HEK293T (cell line): ENCODE results near the gene SYNPO2.

Experiments used
- CTCF ChIA-PET: fragments of 350-600 bp; formaldehyde crosslinking; extraction: SDS; loops from one replicate; lab custom pipeline; 2021; ENCODE audit warnings: antibody characterized with exemption, inconsistent platforms; lab: Yijun Ruan, JAX
- POLR2A ChIA-PET: fragments of 350-600 bp; formaldehyde crosslinking; extraction: SDS; loops from one replicate; lab custom pipeline; 2020; ENCODE audit warnings: antibody characterized with exemption, inconsistent platforms; lab: Yijun Ruan, JAX
- DNase-seq: peaks from one replicate; pipeline ENCODE4 v3.0.0; 2012; ENCODE audit warnings: mixed read lengths; ENCODE audit errors: extremely low spot score
- ARNT ChIP-seq: fragments of 450-650 bp; IDR thresholded peaks from 2 replicates; pipeline ENCODE4 v1.6.1; 2017; ENCODE audit warnings: mild to moderate bottlenecking
- BHLHE40 ChIP-seq: fragments of 450-650 bp; IDR thresholded peaks from 2 replicates; pipeline ENCODE4 v1.6.1; 2016; ENCODE audit warnings: mild to moderate bottlenecking, moderate library complexity, borderline replicate concordance
- CTBP1 ChIP-seq: fragments of 450-650 bp; IDR thresholded peaks from 2 replicates; pipeline ENCODE4 v1.6.1; 2016; ENCODE audit warnings: borderline replicate concordance
- ELF4 ChIP-seq: fragments of 450-650 bp; IDR thresholded peaks from 2 replicates; pipeline ENCODE4 v1.6.1; 2017; ENCODE audit warnings: antibody characterized with exemption
- FOXA1 ChIP-seq: fragments of 450-650 bp; IDR thresholded peaks from 2 replicates; pipeline ENCODE4 v1.6.1; 2016; ENCODE audit warnings: mild to moderate bottlenecking
- FOXK2 ChIP-seq: fragments of 450-650 bp; IDR thresholded peaks from 2 replicates; pipeline ENCODE4 v1.6.1; 2016; ENCODE audit warnings: mild to moderate bottlenecking
- FOXM1 ChIP-seq: fragments of 450-650 bp; IDR thresholded peaks from 2 replicates; pipeline ENCODE4 v1.6.1; 2017; ENCODE audit warnings: mild to moderate bottlenecking, borderline replicate concordance
- HDGF ChIP-seq: fragments of 450-650 bp; IDR thresholded peaks from 2 replicates; pipeline ENCODE4 v1.6.1; 2017; ENCODE audit warnings: antibody characterized with exemption, borderline replicate concordance
- L3MBTL2 ChIP-seq: fragments of 450-650 bp; conservative IDR thresholded peaks from 2 replicates; pipeline ENCODE4 v1.6.1; 2016; ENCODE audit warnings: mild to moderate bottlenecking
- LEF1 ChIP-seq: fragments of 450-650 bp; IDR thresholded peaks from 2 replicates; pipeline ENCODE4 v1.6.1; 2017; ENCODE audit warnings: mild to moderate bottlenecking, borderline replicate concordance
- NFRKB ChIP-seq: fragments of 450-650 bp; IDR thresholded peaks from 2 replicates; pipeline ENCODE4 v1.6.1; 2016; ENCODE audit warnings: mild to moderate bottlenecking, moderate library complexity
- SP1 ChIP-seq: fragments of 450-650 bp; IDR thresholded peaks from 2 replicates; pipeline ENCODE4 v1.6.1; 2017
- SUZ12 ChIP-seq: fragments of 450-650 bp; IDR thresholded peaks from 2 replicates; pipeline ENCODE4 v1.6.1; 2016; ENCODE audit warnings: mild to moderate bottlenecking
- TARDBP ChIP-seq: fragments of 450-650 bp; IDR thresholded peaks from 2 replicates; pipeline ENCODE4 v1.6.1; 2016
- ZNF384 ChIP-seq: fragments of 450-650 bp; IDR thresholded peaks from 2 replicates; pipeline ENCODE4 v1.6.1; 2016
- TF ChIP-seq, protein P1 (sequence below): fragments of 450-650 bp; IDR thresholded peaks from 2 replicates; pipeline ENCODE4 v1.6.1; 2016

The SYNPO2 gene

DNA sequence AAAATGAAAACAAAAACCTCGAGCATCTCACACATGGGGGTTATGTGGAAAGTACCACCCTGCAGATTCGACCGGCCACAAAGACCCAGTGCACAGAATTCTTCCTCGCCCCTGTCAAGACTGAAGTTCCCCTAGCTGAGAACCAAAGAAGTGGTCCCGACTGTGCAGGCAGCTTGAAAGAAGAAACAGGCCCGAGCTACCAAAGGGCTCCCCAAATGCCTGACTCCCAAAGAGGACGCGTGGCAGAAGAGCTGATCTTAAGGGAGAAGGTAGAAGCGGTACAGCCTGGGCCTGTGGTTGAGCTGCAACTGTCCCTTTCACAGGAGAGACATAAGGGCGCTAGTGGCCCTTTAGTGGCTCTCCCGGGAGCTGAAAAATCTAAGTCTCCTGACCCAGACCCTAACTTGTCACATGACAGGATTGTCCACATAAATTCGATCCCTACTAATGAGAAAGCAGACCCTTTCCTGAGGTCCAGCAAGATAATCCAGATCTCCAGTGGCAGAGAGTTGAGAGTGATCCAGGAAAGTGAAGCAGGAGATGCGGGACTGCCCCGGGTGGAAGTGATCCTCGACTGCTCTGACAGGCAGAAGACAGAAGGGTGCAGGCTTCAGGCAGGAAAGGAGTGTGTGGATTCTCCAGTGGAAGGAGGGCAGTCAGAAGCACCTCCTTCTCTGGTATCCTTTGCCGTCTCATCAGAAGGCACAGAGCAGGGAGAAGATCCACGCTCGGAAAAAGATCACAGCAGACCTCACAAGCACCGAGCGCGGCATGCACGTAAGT lies 138.2 kb downstream of the SYNPO2 start:
- no peak for TF ChIP-seq NFRKB
- TF ChIP-seq FOXK2, result no peak
- TF ChIP-seq ZNF384, result no peak
- no peak for DNase-seq
- ChIA-PET POLR2A (no interaction called here), CTCF (no interaction called here)

DNA sequence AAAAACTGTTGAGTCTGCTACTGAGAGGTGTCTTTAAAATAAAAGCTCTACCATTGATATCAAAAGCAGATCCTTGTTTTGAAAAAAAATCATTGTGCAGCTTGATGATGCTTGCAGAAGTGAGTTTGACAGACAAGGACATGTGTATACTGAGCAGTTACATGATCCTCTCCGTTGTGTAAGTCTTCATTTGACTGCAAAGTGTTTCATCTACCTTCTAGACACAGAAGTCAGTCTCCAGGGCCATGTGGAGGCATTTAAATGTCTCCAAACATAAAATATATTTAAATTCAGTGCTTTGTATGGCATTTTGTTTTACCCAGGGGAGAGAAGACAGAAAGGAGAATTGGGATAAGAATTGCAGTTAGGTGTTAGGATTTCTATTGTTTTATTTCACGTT lies 139.2 kb downstream of the SYNPO2 start:
- no peak for DNase-seq
- ChIA-PET POLR2A (no interaction called here), CTCF (no interaction called here)
- TF ChIP-seq, protein P1, sequence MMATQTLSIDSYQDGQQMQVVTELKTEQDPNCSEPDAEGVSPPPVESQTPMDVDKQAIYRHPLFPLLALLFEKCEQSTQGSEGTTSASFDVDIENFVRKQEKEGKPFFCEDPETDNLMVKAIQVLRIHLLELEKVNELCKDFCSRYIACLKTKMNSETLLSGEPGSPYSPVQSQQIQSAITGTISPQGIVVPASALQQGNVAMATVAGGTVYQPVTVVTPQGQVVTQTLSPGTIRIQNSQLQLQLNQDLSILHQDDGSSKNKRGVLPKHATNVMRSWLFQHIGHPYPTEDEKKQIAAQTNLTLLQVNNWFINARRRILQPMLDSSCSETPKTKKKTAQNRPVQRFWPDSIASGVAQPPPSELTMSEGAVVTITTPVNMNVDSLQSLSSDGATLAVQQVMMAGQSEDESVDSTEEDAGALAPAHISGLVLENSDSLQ, result no peak
- TF ChIP-seq TARDBP (no peak), FOXM1 (no peak)

DNA sequence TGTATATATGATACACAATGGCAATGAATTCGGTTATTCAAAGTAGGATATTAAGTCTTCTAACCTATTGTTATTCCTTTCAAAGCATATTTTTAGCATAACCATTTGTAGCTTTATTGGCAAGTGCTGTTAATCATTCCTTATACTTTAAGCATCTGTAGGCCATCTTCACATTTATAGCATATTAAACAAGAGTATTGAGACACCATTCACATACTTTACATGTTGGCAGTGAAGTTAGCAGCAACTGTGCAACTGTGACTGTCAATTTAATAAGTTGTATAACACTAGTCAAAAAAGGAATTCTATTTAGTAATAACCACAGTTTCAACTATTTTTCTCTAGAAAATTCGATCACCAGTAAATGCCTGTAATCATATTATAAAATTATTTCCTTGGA lies 139.6 kb downstream of the SYNPO2 start:
- no peak for DNase-seq
- CTCF ChIA-PET, result no interaction called here
- TF ChIP-seq FOXA1 (no peak), SP1 (no peak), NFRKB (no peak), HDGF (no peak), L3MBTL2 (no peak), BHLHE40 (no peak), TARDBP (no peak), ARNT (no peak), ELF4 (no peak), SUZ12 (no peak), ZNF384 (no peak)
- TF ChIP-seq, protein P1, result no peak
- POLR2A ChIA-PET, result no interaction called here

DNA sequence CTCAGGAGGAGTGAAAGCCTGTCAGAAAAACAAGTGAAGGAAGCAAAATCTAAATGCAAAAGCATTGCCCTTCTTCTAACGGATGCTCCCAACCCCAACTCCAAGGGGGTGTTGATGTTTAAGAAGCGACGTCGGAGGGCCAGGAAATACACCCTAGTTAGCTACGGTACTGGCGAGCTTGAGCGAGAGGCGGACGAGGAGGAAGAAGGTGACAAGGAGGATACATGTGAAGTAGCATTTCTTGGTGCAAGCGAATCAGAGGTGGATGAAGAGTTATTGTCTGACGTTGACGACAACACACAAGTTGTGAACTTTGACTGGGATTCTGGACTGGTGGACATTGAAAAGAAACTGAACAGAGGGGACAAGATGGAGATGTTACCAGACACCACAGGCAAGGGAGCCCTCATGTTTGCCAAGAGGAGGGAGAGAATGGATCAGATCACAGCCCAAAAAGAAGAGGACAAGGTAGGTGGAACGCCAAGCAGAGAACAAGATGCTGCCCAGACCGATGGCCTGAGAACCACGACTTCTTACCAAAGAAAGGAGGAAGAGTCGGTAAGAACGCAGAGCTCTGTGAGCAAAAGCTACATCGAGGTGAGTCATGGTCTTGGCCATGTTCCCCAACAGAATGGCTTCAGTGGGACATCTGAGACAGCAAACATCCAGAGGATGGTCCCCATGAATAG lies 141.3 kb downstream of the SYNPO2 start:
- POLR2A ChIA-PET, result interaction anchor here (1.0 kb wide), 1 partner anchor 183 kb away, joined by 3 read pairs; the partner anchor contains the start of gene USP53
- TF ChIP-seq TARDBP (no peak), SP1 (no peak), NFRKB (no peak), L3MBTL2 (no peak), FOXA1 (no peak), HDGF (no peak), BHLHE40 (no peak), ZNF384 (no peak), ARNT (no peak), SUZ12 (no peak), FOXK2 (no peak), ELF4 (no peak), FOXM1 (no peak), LEF1 (no peak), CTBP1 (no peak)
- TF ChIP-seq, protein P1, result no peak
- CTCF ChIA-PET, result interaction anchor here (0.6 kb wide), 1 partner anchor 11 kb away, joined by 3 read pairs; no protein-coding TSS in a partner anchor

DNA sequence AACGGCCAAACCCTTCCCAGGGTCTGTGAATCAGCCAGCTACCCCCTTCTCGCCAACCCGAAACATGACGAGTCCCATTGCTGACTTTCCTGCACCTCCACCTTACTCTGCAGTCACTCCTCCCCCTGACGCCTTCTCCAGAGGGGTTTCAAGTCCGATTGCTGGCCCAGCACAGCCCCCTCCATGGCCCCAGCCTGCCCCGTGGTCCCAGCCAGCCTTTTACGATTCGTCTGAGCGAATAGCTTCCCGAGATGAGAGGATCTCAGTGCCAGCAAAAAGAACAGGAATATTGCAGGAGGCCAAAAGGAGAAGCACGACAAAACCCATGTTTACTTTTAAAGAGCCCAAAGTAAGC lies 141.9 kb downstream of the SYNPO2 start:
- TF ChIP-seq, protein P1, result no peak
- TF ChIP-seq ELF4, result no peak
- no peak for TF ChIP-seq LEF1
- no peak for DNase-seq
- CTCF ChIA-PET, result no interaction called here
- POLR2A ChIA-PET, result interaction anchor here (1.0 kb wide), 1 partner anchor 183 kb away, joined by 3 read pairs; the partner anchor contains the start of gene USP53

More for the DNA sequence above, 141.3 kb downstream of the SYNPO2 start:
- no peak for DNase-seq

DNA sequence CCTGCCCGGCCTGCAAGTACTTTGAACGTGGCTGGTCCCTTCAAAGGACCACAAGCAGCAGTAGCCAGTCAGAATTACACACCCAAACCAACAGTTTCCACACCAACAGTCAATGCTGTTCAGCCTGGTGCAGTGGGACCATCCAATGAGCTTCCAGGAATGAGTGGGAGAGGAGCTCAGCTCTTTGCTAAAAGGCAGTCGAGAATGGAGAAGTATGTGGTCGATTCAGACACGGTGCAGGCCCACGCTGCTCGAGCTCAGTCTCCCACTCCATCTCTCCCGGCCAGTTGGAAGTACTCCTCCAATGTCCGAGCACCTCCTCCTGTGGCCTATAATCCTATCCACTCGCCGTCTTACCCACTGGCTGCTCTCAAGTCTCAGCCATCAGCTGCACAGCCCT lies 142.6 kb downstream of the SYNPO2 start:
- ChIA-PET CTCF (interaction anchor here (1.0 kb wide), 1 partner anchor 9 kb away, joined by 3 read pairs; no protein-coding TSS in a partner anchor), POLR2A (no interaction called here)
- TF ChIP-seq L3MBTL2, result no peak
- TF ChIP-seq ARNT, result no peak
- no peak for TF ChIP-seq ZNF384
- no peak for TF ChIP-seq BHLHE40
- TF ChIP-seq FOXA1, result no peak
- TF ChIP-seq SUZ12, result no peak
- DNase-seq, result no peak
